ENCODE measurements around the gene CMIP.

The CMIP gene

GRCh38 chr16:81547194-81547938 is 102.8 kb downstream of the CMIP start:
- Histone ChIP-seq H2AK5ac (ENCODE audit: low read length, severe bottlenecking) (no peak overlapping the region), H2BK5ac (ENCODE audit: low read depth, low read length, poor library complexity, severe bottlenecking) (no peak overlapping the region), H3K79me1 (replicated peaks; ENCODE audit: low read length, poor library complexity, severe bottlenecking) (peaks cover 71% of the 10 kb centered on the region), H3K14ac (ENCODE audit: low read length in 2 of 2) (no peak overlapping the region), H3K4me3 (ENCODE audit: insufficient read depth in 1 of 2, low read depth in 1 of 2, low read length in 2 of 2) (no peak overlapping the region), H2BK12ac (ENCODE audit: low read length in 2 of 2) (no peak overlapping the region), H3K27ac (ENCODE audit: low read length, poor library complexity, severe bottlenecking) (no peak overlapping the region), H3K18ac (ENCODE audit: low read depth in 1 of 2, low read length in 2 of 2) (peak overlapping the region in 1 of 2 experiments; percentile 37), H2BK120ac (ENCODE audit: low read depth, low read length) (no peak overlapping the region), H3K9ac (ENCODE audit: low read length) (no peak overlapping the region), H3K9me3 (ENCODE audit: control insufficient read depth, low read length) (no peaks in the 10 kb centered on the region), H3K27me3 (ENCODE audit: control insufficient read depth in 1 of 2, insufficient read depth in 1 of 2, low read length in 2 of 2) (no peaks in the 10 kb centered on the region), H3K4me1 (ENCODE audit: control insufficient read depth, insufficient read depth, low read depth, low read length) (peaks cover 50% of the 10 kb centered on the region), H3K4me2 (ENCODE audit: low read length, poor library complexity, severe bottlenecking) (no peak overlapping the region), H2BK15ac (ENCODE audit: low read depth, poor library complexity, severe bottlenecking) (no peak overlapping the region), H2AFZ (ENCODE audit: low read depth, low read length) (no peak overlapping the region), H3K23ac (ENCODE audit: low read length in 2 of 2) (no peak overlapping the region), H4K91ac (ENCODE audit: low read length) (no peak overlapping the region), H4K8ac (ENCODE audit: low read length) (no peak overlapping the region), H3K36me3 (ENCODE audit: control insufficient read depth in 1 of 2, insufficient read depth in 2 of 2, low read depth in 1 of 2, low read length in 2 of 2) (peaks cover 0 to 4% of the 10 kb centered on the region in 2 experiments), H3K4ac (ENCODE audit: low read depth in 1 of 2, low read length in 2 of 2) (no peak overlapping the region)
- 92% methylated on average over 15 of the region's 15 CpGs for WGBS
- DNase-seq: no peak

- Histone ChIP-seq H2AFZ (ENCODE audit: low read depth, low read length) (no peak overlapping the region), H3K4me1 (ENCODE audit: control insufficient read depth, insufficient read depth, low read depth, low read length) (peaks cover 45% of the 10 kb centered on the region), H3K79me1 (replicated peaks; ENCODE audit: low read length, poor library complexity, severe bottlenecking) (peaks cover 66% of the 10 kb centered on the region), H3K27ac (ENCODE audit: low read length, poor library complexity, severe bottlenecking) (no peak overlapping the region), H3K27me3 (ENCODE audit: control insufficient read depth in 1 of 2, insufficient read depth in 1 of 2, low read length in 2 of 2) (no peaks in the 10 kb centered on the region), H3K18ac (ENCODE audit: low read depth in 1 of 2, low read length in 2 of 2) (no peak overlapping the region), H3K4me3 (ENCODE audit: insufficient read depth in 1 of 2, low read depth in 1 of 2, low read length in 2 of 2) (no peak overlapping the region), H3K23ac (ENCODE audit: low read length in 2 of 2) (no peak overlapping the region), H4K91ac (ENCODE audit: low read length) (no peak overlapping the region), H2BK12ac (ENCODE audit: low read length in 2 of 2) (no peak overlapping the region), H3K14ac (ENCODE audit: low read length in 2 of 2) (no peak overlapping the region), H2BK15ac (ENCODE audit: low read depth, poor library complexity, severe bottlenecking) (no peak overlapping the region), H2BK5ac (ENCODE audit: low read depth, low read length, poor library complexity, severe bottlenecking) (no peak overlapping the region), H3K9me3 (ENCODE audit: control insufficient read depth, low read length) (no peaks in the 10 kb centered on the region), H3K9ac (ENCODE audit: low read length) (no peak overlapping the region), H3K4ac (ENCODE audit: low read depth in 1 of 2, low read length in 2 of 2) (no peak overlapping the region), H2AK5ac (ENCODE audit: low read length, severe bottlenecking) (no peak overlapping the region), H2BK120ac (ENCODE audit: low read depth, low read length) (no peak overlapping the region), H3K4me2 (ENCODE audit: low read length, poor library complexity, severe bottlenecking) (no peak overlapping the region), H3K36me3 (ENCODE audit: control insufficient read depth in 1 of 2, insufficient read depth in 2 of 2, low read depth in 1 of 2, low read length in 2 of 2) (peaks cover 0 to 4% of the 10 kb centered on the region in 2 experiments), H4K8ac (ENCODE audit: low read length) (no peak overlapping the region)
- WGBS: 98% methylated on average over 4 of the region's 5 CpGs
- DNase-seq: no peak
Measured at GRCh38 chr16:81547939-81548216, 103.3 kb downstream of the CMIP start.

GRCh38 chr16:81548551-81548875 is 103.9 kb downstream of the CMIP start:
- no peak overlapping the region for H4K91ac ChIP-seq (ENCODE audit: low read length)
- no peak overlapping the region for H3K9ac ChIP-seq (ENCODE audit: low read length)
- WGBS: 100% methylated on average over 3 of the region's 3 CpGs
- DNase-seq: no peak
- no peak overlapping the region for H3K4me2 ChIP-seq (ENCODE audit: low read length, poor library complexity, severe bottlenecking)
- H3K79me1 ChIP-seq (replicated peaks; ENCODE audit: low read length, poor library complexity, severe bottlenecking): peaks cover 65% of the 10 kb centered on the region
- no peak overlapping the region for H3K18ac ChIP-seq (ENCODE audit: low read depth in 1 of 2, low read length in 2 of 2)
- H3K4me3 ChIP-seq (ENCODE audit: insufficient read depth in 1 of 2, low read depth in 1 of 2, low read length in 2 of 2): no peak overlapping the region
- no peak overlapping the region for H2AK5ac ChIP-seq (ENCODE audit: low read length, severe bottlenecking)
- H4K8ac ChIP-seq (ENCODE audit: low read length): no peak overlapping the region
- H3K4ac ChIP-seq (ENCODE audit: low read depth in 1 of 2, low read length in 2 of 2): no peak overlapping the region
- no peak overlapping the region for H2BK12ac ChIP-seq (ENCODE audit: low read length in 2 of 2)
- no peak overlapping the region for H2BK5ac ChIP-seq (ENCODE audit: low read depth, low read length, poor library complexity, severe bottlenecking)
- peaks cover 0 to 4% of the 10 kb centered on the region in 2 experiments for H3K36me3 ChIP-seq (ENCODE audit: control insufficient read depth in 1 of 2, insufficient read depth in 2 of 2, low read depth in 1 of 2, low read length in 2 of 2)
- H2BK15ac ChIP-seq (ENCODE audit: low read depth, poor library complexity, severe bottlenecking): no peak overlapping the region
- no peak overlapping the region for H3K14ac ChIP-seq (ENCODE audit: low read length in 2 of 2)
- H2BK120ac ChIP-seq (ENCODE audit: low read depth, low read length): no peak overlapping the region
- peaks cover 41% of the 10 kb centered on the region for H3K4me1 ChIP-seq (ENCODE audit: control insufficient read depth, insufficient read depth, low read depth, low read length)
- no peak overlapping the region for H3K23ac ChIP-seq (ENCODE audit: low read length in 2 of 2)
- no peak overlapping the region for H2AFZ ChIP-seq (ENCODE audit: low read depth, low read length)
- no peaks in the 10 kb centered on the region for H3K9me3 ChIP-seq (ENCODE audit: control insufficient read depth, low read length)
- H3K27ac ChIP-seq (ENCODE audit: low read length, poor library complexity, severe bottlenecking): no peak overlapping the region
- no peaks in the 10 kb centered on the region for H3K27me3 ChIP-seq (ENCODE audit: control insufficient read depth in 1 of 2, insufficient read depth in 1 of 2, low read length in 2 of 2)

- Histone ChIP-seq H2BK15ac (ENCODE audit: low read depth, poor library complexity, severe bottlenecking) (peak overlapping the region; percentile 17), H3K4ac (ENCODE audit: low read depth in 1 of 2, low read length in 2 of 2) (no peak overlapping the region), H4K91ac (ENCODE audit: low read length) (no peak overlapping the region), H3K79me1 (replicated peaks; ENCODE audit: low read length, poor library complexity, severe bottlenecking) (peaks cover 67% of the 10 kb centered on the region), H2BK5ac (ENCODE audit: low read depth, low read length, poor library complexity, severe bottlenecking) (no peak overlapping the region), H3K14ac (ENCODE audit: low read length in 2 of 2) (no peak overlapping the region), H3K27ac (ENCODE audit: low read length, poor library complexity, severe bottlenecking) (no peak overlapping the region), H3K9me3 (ENCODE audit: control insufficient read depth, low read length) (no peaks in the 10 kb centered on the region), H2BK120ac (ENCODE audit: low read depth, low read length) (no peak overlapping the region), H3K4me1 (ENCODE audit: control insufficient read depth, insufficient read depth, low read depth, low read length) (peaks cover 40% of the 10 kb centered on the region), H3K27me3 (ENCODE audit: control insufficient read depth in 1 of 2, insufficient read depth in 1 of 2, low read length in 2 of 2) (no peaks in the 10 kb centered on the region), H2AFZ (ENCODE audit: low read depth, low read length) (no peak overlapping the region), H2AK5ac (ENCODE audit: low read length, severe bottlenecking) (no peak overlapping the region), H3K23ac (ENCODE audit: low read length in 2 of 2) (no peak overlapping the region), H3K36me3 (ENCODE audit: control insufficient read depth in 1 of 2, insufficient read depth in 2 of 2, low read depth in 1 of 2, low read length in 2 of 2) (peaks cover 0 to 4% of the 10 kb centered on the region in 2 experiments), H3K4me2 (ENCODE audit: low read length, poor library complexity, severe bottlenecking) (no peak overlapping the region), H3K9ac (ENCODE audit: low read length) (no peak overlapping the region), H4K8ac (ENCODE audit: low read length) (peak overlapping the region; percentile 10), H2BK12ac (ENCODE audit: low read length in 2 of 2) (no peak overlapping the region), H3K4me3 (ENCODE audit: insufficient read depth in 1 of 2, low read depth in 1 of 2, low read length in 2 of 2) (no peak overlapping the region), H3K18ac (ENCODE audit: low read depth in 1 of 2, low read length in 2 of 2) (no peak overlapping the region)
- 94% methylated on average over 10 of the region's 10 CpGs for WGBS
- DNase-seq: no peak
Measured at GRCh38 chr16:81548876-81549546, 104.4 kb downstream of the CMIP start.
